HCEC 1CT (cell line): ENCODE results near the gene CADM2.
"Not testable (repeated sequence)": the region's sequence is repeated elsewhere in the genome, so short reads cannot be mapped to it uniquely, and the experiment has no call there.

Experiments used
- DNase-seq: peaks from one replicate; pipeline ENCODE4 v3.0.0-alpha.2; 2017

Gene CADM2

DNA sequence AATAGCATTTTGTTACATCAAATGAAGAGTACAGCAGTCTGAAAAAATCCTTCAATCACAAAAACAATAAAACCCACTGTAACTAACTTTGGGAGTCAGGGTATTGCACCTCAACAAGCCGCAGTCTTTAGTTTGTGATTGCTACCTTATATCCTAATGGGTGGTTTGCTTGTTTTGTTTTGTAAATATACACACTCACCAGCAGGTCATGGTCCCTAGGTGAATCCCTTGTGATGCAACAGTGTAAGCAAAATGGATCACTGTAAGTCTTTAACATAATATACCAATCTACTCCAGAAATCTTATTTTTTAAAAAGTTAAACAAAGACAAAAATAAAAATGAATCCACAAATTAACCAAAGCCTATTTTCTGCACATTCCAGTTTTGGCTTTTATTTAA lies 749.5 kb downstream of the CADM2 start:
- not testable (repeated sequence) for DNase-seq

DNA sequence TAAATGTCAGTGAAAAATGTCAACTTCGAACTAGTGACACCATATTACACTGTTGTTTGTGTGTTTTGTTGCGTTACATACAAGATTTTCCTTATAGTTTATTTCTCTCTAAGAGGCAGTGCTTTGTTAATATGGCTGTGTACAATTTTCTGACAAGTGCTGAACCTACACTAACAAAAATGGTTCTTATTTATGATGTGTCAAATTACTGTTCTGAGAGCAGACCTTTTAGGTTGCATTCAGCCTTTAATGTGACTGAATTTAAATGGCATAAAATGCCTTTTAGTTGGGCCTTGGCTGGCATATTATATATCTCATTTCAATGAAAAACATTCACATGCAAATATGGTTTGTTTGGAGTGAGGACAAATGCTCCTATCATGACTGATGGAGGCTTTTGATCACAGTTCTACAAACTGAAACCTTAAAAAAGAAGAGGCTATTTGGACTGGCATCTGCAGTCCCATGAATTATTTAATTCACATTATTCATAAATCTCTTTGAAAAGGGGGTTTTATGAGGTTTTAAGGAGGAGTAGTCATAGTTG lies 750.6 kb downstream of the CADM2 start:
- DNase-seq = no peak

DNA sequence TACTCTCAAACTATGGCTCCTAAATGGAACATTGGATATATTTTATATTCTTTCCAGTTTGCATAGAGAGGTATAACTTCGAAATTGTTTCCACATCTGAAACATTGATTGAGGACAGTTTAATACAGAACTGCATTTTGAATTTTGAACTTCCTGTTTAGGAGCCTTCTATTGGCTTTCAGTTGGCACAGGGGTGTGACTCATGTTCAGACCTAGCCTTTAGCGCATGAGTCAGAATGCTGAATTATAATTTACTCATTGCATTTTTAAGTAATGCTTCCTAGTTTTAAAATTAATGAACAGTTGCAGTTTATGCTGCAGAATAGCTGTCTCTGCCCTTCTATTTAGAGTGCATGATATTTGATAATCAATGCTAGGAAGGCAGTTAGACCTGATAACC lies 751.7 kb downstream of the CADM2 start:
- DNase-seq = no peak

DNA sequence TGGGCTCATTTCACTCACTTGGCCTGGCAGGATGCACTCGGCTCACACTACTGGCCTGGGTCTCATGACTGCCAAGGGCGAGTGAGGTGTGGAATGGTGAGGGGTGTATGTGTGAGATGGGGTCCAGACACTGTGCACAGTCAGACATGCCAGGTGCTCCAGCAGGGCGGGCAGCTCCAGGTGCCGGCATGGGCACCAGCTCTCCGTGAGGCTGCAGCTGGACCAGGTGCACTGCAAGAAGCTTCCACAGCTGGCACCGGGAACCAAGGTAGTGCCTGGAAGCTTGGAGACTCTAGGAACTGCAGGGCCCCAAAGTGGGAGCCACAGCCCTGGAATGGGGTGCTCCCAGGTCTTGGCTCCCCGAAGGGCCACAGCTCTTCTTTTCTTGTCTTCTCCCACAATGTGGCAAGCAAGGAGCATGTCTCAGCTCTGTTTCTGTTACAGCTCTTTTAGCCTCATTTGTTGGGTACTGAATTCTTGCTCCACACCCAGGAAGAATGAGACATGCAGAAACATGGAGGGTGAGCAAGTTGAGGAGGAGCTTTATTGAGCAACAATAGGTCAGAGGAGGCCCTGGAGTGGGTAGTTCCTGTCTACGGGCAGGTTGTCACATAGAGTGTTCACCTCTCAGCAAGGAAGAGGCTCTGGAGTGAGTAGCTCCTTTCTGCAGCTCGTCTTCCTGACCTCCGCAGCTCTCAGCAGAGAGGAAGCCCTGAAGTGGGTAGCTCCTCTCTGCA lies 762.8 kb downstream of the CADM2 start:
- no peak for DNase-seq

DNA sequence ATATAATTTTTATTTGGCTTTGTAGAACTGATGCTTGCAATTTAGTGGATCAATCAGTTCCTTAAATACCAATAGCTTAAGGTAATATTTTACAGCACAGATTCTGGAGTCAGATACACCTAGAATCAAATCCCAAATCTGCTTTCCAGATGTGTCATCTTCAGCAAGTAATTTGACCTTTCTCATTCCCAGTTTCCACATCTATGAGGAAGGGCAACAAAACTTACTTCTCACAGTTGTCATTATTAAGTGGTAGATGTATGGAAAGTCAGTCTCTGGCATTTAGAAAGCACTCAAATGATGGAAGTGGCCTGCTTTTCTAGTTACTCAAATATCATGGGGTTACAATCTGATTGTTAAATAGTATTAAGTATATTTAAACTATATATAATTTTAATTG lies 767.0 kb downstream of the CADM2 start:
- no peak for DNase-seq

DNA sequence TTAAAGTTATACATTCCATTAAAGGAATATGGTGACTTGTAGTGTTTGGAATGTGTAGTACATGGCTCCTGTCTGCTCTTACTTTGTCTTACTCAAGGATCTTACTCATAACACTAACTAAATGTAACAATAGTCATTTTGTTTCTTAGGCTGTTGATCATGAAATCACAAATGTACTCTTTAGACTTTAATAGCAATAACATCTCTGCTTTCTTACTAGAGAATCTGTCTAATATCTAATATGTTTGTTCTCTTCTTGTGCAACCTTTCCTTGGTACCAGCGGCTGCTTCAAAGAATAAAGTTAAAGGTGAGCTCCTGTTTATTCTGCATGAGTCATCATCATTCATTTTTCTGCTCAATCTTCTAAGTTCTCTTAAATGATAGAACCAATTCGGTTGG lies 767.5 kb downstream of the CADM2 start:
- DNase-seq = no peak

DNA sequence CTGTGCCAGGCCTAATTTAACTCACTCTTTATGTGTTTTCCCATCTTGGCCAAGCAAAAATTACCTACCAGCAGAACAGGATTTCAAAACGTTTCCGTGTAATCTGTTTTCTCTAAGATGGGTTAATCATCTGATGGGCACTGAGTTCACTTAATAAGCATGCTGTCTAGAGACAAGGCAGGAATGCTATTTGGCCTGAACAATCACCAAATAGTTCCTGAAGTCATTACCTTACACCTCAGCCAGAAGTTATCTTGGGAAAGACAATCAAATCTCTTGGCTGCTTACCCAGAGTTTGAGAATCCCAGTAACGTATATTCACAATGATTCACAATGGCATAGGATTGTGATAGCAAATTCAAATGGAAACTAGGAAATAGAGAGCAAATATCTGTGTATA lies 779.1 kb downstream of the CADM2 start:
- no peak for DNase-seq

DNA sequence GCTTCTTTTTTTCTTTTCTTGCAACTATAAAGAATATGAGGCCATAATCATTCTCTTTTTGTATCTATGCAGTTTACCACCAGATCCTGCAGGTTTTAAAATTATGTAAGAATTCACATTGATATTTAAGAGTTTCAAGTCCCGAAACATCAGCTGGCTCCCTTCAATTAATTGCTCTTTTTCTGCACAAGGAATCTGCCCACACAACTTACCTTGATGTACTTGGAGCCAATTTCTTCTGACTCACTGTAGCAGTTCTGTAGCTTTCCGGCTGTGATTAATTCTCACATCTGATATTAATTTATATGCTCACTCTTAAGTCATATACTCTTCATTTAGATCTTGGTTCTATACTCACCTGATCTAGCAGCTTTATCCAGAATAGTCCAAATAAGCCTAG lies 781.8 kb downstream of the CADM2 start:
- DNase-seq = no peak

DNA sequence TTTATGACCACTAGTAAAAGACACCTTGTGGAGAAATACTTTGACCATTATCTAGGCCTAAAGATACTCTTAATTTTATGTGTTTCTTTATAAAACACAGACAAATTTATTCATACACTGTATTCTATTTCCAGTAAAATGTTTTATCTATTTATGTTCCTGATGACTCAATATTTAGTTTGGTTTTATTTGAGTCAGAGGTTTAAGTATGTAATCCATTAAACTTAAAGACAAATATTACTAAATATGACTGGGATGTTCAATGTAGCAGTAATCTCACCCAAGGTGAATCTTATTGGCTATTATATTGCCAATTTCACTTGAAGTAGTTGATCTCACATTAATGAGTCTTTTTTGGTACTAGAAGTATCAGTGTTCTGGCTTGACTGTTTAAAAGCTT lies 799.7 kb downstream of the CADM2 start:
- no peak for DNase-seq

DNA sequence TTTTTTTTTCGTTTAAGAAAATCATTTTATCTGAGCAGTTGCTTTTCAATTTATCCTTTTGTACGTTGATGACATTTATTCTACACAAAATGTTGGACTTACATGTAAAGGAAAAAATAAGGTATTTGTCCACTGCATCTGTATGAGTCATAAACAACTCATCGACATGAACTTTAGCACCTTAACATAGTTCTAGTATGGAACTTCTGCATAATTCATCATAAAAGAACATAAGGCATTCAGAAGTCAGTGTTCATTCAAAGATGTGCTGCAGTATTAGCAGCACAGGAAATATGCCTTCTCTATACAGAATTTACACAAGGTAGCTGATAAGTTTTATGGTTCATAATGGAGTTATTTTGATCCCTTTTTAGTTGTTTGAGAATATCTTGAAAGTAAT lies 801.6 kb downstream of the CADM2 start:
- DNase-seq = no peak

DNA sequence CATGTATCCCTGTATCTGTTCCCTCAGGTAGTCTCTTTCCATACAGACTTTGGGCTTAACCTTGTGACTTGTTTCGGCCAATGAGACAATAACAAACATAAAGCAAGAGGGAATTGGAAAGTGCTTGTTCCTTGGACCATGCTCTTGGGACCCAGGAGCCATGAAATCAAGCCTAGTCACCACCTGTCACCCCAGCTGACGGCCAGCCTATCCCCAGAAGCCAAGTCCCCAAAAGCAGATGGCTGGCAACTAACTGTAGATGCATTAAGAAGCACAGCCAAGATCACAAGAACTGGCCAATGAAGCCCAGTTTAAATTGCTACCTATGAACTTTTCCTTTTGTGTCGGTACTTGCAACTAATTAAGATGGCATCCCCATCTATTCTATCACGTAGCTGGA lies 822.0 kb downstream of the CADM2 start:
- no peak for DNase-seq

DNA sequence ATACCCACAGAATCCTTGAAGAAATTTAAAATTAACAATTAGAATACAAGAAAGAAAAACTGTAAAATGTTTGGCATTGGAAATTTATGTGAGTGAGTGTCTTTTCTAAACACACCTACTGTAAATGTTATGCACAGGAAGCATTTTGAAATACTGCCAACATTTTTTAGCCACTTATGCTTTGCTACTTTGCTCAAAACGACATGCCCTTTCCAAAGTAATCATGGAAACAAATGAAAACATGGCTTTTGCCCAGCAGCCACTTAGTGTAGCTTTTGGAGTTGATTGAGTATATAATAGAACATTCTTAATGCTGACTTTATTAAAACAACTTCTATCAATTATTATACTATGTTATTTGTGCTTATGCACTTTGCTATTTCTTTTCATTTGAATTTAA lies 823.0 kb downstream of the CADM2 start:
- no peak for DNase-seq

DNA sequence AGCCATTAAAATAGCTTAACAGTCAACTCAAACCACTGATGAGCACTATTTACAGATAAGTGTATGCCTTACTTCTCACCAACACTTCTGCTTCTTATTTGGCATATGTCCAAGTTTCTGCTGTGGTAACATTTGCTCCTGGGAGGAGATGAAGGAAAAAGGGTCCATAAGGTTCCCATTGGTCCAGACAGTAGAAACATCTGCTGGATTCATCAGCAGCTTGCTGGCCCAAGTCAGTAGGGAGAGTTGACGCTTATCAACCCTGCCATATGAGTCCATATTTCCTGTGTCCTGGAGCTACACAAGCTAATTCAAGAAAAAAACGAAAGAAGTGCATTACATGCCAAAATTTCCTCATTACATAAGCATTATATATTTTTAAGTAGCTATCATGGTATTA lies 824.5 kb downstream of the CADM2 start:
- DNase-seq = no peak

DNA sequence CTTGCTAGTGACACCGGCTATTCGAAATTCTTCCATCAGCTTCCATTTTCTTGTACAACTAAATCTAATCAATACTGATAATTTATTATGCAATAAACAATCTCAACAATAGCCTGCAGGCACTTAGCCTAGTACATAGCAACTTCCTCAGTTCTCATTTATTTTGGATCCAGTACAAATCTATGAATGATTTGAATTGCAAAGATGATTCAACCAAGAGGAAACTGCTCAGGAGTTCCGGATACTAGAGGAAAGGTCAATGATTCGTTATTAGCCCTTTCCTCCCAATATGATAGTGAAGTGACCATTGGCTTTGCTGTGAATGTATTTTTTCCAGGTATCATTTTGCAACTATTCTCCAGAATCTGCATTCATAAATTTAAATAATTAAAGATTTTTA lies 827.0 kb downstream of the CADM2 start:
- no peak for DNase-seq

DNA sequence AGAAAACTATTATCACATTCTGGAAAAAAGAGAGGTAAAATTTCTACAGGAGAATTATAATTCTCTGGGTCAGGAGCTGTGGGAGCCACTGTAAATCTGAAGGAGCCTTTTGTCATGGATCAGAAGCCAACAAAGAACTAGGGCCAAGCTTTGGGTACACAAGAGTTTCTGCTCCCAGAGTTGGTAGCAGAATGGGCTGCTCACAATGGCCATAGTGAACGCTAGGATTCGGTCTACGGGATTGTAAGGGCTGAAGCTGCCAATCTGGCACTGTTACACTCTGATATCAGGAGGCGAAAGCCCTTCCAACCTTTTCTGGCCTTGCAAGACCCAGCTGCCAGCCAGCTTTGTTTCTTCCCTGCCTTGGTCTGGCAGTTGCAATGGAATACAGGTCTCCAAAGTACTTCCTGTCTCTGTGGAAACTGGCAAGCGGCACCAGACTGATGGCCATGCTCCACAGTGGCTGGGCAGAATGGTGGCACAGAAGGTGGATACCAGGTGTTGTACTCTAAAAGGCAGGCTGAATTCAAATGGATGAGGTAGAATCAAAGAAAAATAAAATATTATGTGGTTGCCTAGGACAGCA lies 831.7 kb downstream of the CADM2 start:
- no peak for DNase-seq

DNA sequence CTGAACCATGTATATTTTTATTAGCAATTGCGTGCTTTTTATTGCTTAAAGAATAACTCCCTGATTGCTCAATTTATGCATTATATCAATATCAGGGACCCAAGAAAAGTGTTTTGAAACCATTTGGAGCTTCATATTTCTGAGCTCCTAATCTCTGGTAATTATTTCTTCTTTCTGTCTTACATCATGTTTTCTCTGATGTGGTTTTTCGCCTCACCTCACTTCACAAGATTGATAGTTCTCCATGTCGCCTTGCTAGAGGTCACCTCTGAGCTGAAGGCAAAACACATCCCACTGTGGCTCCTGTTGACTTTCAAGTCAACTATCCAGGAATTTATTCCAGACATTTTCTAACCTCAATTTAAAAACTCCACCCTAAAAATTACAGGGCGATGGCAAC lies 837.4 kb downstream of the CADM2 start:
- DNase-seq = no peak

DNA sequence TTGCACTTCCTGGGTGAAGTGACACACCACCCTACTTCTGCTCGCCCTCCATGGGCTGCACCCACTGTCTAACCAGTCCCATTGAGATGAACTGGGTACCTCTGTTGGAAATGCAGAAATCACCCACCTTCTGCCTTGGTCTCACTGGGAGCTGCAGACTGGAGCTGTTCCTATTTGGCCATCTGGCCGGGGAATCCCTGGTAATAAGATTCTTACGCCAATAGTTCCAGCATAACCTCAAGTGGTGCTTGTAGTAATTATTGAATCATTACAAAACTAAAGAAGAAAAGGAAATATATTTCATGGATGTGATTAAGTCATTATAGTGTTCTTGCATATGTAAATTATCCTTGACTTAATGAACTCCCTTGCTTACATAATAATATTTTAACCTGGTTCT lies 841.9 kb downstream of the CADM2 start:
- DNase-seq = no peak

DNA sequence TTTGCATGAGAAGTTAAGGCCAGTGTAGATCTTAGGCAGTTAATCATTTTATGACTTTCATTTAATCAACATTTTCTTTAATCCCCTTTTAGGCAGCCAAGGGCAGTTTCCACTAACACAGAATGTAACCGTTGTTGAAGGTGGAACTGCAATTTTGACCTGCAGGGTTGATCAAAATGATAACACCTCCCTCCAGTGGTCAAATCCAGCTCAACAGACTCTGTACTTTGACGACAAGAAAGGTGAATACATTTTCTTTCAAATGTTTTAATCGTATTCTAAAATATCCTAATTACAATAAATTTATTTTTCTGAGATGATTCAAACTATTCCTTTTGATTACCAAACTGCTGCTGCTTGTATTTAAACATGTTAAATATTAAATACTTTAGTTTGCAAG lies 843.2 kb downstream of the CADM2 start:
- DNase-seq = no peak

DNA sequence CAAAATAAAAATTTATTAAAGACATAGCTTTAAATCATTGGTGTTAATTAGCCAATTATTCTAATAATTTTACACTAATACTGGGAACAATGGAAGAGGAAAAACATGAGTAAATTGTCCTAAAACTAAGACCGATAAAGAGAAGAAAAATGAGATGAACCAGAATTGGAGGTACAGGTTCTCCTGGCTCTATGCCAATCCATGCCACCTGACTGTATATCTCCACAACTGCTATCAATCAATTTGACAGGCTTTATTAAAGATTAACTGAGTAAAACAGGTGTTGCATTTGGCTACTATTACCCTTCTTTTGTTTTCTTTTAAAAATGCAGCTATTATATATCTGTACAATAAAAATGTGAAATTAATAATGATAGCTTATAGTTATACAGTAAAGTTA lies 850.0 kb downstream of the CADM2 start:
- no peak for DNase-seq

DNA sequence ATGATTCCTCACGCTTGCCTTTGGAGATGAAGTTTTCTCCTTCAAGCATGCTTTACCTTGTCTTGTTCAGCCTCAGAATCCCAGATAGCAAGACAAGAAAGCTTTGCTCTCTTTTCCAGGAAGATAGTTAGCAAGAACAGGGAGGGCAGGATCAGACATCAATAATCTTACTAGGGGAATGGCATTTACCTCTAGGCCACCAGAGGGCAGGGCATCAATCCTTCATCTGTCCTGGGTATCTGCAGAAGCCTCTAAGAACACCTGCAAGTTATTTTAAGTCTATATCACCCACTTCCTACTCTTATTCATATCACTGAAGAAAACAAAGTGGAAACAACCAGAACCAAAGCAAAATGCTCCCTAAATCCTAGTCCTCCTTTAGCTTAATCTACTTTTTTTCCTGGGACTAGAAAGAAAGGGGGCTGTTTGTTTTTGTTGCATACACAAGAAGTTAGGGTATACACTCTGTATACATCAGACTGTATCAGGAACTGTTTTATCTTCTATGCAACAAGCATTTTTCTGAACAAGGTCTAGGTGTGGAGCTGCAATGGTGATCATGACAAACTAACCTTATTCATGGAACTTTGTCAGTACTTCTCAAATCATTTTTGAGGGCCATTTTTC lies 862.5 kb downstream of the CADM2 start:
- no peak for DNase-seq

DNA sequence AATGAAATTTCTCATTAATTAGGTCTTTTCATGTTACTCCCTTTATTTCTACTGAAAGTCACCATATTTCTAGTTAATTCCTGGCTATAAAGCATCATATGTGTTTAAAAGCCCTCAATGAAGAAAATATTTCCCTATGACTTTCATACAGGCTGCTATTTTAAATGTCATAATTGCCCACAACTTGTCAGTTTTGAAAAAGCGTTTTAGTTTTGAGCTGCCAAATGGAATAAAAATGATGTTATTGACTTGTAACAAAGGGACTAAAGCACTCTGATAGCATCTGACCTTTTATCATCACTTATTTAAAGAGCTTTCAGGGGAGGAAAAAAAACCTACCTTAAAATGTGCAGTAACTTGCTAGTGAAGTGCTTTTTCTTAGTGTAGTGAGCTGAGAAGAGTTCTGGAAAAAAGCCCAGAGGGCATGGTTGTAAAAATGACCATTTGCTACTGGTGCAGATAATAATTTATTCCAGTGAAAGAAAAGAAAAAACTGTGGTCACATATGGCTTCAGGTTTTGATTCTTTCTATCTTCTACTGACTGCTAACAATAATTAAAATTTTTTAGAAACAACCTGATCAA lies 877.2 kb downstream of the CADM2 start:
- DNase-seq = no peak

DNA sequence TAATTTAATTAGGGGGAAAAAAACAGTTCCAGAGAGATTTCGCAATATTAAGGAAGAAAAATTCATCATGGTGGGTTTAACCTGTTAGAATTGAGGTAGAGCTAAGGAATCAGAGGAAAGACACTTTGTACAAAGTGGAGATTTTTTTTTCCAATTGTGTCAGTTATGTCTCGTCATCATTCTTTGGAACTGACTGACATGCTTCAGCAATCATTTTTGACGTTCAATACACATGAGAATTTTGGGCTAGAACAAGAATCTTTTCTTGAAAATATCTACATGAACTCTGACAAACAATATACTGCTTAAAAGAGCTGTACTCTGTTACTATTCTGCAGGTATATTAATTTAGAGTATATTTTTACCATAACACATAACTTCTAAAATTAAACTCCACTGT lies 878.6 kb downstream of the CADM2 start:
- DNase-seq = no peak

DNA sequence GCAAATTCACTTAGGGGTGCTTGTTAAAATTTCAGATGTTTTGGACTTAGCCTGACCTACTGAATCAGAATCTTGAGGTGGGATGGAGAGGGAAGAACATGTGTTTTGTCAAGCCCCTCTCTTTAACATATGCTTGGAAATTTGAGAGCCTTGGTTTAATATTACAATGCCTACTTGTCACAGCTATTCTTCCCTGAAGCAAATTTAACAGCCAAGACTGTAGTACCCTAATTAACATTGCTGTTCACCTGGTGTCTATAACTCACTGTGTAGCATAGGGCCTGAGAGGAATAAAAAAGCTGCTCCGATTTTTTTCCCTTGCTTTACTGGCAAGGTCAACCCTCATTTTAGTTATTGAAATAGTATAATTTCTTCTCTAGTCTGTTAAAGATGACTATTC lies 880.1 kb downstream of the CADM2 start:
- DNase-seq = no peak

DNA sequence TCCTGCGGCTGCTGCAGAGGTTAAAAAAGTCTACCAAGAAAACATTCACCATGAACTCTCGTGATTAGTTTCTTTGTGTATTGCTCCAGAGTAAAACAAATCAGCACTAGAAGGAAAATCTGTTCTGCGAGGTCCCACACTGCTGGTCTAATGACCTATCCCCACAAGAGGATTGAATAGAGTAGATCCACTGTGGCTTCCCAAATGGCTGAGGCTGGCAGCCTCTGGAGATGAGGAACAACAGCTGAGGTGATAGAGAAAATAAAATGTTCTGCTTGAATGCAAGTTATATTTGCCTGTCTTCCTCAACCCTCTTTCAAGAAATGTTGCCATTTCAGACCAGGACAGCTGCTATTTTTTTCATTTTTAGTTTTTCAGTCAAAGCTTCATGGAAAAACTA lies 883.3 kb downstream of the CADM2 start:
- no peak for DNase-seq
